Stimulated activated CD4-positive, alpha-beta T cell treated with anti-CD3 and anti-CD28 coated beads, TNF-alpha, amount 100 ng/mL, for 4 hours (primary cell): Measurements from ENCODE around the gene FGF14.

ENCODE experiments used
- DNase-seq, 3 experiments: peaks; one replicate each; pipeline ENCODE4 v3.0.0-alpha.2; 2020; ENCODE audit warnings: low read depth in 3 of 3

FGF14 gene

GRCh38 chr13:101661839-101662238 is 740.0 kb downstream of the FGF14 start:
- no peak for DNase-seq
